GM08714 (cell line): Measurements from ENCODE around the gene IRF2.

ENCODE experiments used
- H3K4me3 ChIP-seq: fragments of 200-500 bp; sonication (Bioruptor generic); 2 replicates; pipeline ENCODE4 v1.5.1; 2014; ENCODE audit warnings: mild to moderate bottlenecking, low read length, inconsistent platforms
- ZNF274 ChIP-seq: IDR thresholded peaks from 2 replicates; pipeline ENCODE4 v1.6.1; 2012; ENCODE audit warnings: mild to moderate bottlenecking, low read depth, low read length

Gene IRF2

GRCh38 chr4:184421533-184422155 is 52.7 kb downstream of the IRF2 start:
- no peak for TF ChIP-seq ZNF274

GRCh38 chr4:184420881-184421416 is 53.4 kb downstream of the IRF2 start:
- H3K4me3 ChIP-seq: peak overlapping the region; percentile 30; the same call in 1 of the 2 replicates
- TF ChIP-seq ZNF274: no peak

More at GRCh38 chr4:184421533-184422155, 52.7 kb downstream of the IRF2 start:
- H3K4me3 ChIP-seq: peak overlapping the region; percentile 6; the same call in 1 of the 2 replicates

GRCh38 chr4:184420402-184420801 is 53.9 kb downstream of the IRF2 start:
- no peak overlapping the region; the same call in 1 of the 2 replicates for H3K4me3 ChIP-seq
- no peak for TF ChIP-seq ZNF274

DNA sequence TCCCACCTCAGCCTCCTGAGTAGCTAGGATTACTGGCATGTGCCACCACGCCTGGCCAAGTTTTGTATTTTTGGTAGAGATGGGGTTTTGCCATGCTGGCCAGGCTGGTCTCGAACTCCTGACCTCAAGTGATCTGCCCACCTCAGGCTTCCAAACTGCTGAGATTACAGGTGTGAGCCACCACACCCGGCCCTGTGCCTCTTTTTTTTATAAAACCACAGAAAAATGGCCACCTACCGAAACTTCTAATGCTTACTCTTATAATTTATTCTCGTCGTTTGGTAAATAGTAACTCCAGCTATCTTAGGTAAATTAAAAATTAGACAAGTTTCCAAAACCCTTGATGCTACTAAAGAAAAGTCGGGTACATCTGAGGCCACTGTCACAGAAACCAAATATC is 54.4 kb downstream of the IRF2 start:
- H3K4me3 ChIP-seq: no peak overlapping the region
- no peak for TF ChIP-seq ZNF274

- H3K4me3 ChIP-seq: peak overlapping the region; percentile 58; the same call in 1 of the 2 replicates
- TF ChIP-seq ZNF274: no peak
These were observed 56.4 kb downstream of the IRF2 start for GRCh38 chr4:184417802-184418511.

DNA sequence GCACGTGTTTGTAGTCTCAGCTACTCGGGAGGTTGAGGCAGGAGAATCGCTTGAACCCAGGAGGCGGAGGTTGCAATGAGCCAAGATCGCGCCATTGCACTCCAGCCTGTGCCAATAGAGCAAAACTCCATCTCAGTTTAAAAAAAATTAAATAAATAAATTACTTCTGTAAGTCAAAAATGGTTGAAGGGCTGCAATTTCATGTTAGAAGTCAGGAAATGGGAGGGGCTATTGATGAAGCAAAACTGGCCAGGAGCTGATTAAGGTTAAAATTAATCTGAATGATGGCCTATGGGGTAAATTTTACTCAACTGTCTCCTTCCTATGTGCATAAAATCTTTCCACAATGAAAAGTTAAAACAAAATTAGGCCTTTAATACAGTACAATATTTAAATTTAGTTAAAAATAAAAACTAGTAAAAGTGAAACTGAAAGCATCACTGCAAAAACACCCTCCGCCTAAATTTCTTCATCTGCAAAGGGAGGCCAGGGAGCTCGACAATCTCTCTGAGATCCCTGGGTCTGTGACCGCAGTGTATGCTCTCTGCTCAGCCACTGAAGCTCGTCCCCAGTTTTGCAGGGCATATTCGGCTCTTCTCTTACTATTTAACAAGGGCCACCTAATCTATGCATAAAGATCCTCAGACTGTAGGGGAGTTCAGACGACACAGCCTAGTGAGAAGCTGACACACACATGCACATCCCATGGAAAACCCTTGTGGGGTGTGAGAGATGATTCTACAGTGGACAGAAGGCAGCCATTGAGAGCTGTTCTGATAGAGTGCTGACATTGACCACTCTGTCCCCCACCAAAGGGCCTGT is 57.2 kb downstream of the IRF2 start:
- H3K4me3 ChIP-seq: peak overlapping the region; percentile 58; the same call in 1 of the 2 replicates
- TF ChIP-seq ZNF274: no peak

- TF ChIP-seq ZNF274: no peak
- H3K4me3 ChIP-seq: no peak overlapping the region
These were observed 59.3 kb downstream of the IRF2 start for GRCh38 chr4:184415071-184415470.

DNA sequence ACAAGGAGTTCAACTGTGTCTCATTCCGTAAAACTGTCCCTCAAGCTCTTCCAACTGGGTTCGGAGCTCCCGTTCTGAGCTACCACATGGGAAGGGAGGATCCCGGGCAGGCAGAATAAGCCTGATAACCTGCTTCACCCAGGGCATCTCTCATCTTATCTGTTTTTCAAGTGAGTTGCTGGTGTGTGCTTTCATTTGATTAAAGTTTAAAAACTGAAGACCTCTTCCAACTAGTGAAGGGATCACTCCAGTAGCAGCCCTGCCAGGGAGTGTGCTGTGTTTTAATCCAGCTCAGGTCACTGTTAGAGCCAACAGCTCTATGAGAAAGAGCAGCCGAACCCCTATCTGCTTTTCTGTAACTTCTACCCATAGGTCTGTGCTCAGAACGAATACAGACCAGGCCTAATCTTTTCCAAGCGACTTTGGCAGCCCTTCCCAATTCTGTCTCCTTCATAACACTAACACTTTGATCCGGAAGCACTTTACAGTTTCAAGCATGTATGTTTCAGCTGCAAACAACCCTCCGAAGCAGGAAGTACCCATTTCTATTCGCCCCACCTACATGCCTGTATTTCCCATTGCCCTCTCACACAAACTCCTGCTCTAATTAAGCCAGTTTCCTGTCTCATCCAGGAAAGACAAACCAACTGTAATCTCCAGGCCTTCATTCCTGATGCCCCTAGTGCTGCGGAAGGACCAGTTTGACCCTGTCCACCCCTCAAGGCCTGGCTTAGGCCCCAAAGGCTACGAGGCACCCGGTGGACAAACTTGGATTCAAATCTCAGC is 60.9 kb downstream of the IRF2 start:
- H3K4me3 ChIP-seq: no peak overlapping the region
- no peak for TF ChIP-seq ZNF274

- H3K4me3 ChIP-seq: no peak overlapping the region
- no peak for TF ChIP-seq ZNF274
These were observed 63.6 kb downstream of the IRF2 start for GRCh38 chr4:184410748-184411147.

- TF ChIP-seq ZNF274: no peak
These were observed 64.2 kb downstream of the IRF2 start for GRCh38 chr4:184409911-184410692.

DNA sequence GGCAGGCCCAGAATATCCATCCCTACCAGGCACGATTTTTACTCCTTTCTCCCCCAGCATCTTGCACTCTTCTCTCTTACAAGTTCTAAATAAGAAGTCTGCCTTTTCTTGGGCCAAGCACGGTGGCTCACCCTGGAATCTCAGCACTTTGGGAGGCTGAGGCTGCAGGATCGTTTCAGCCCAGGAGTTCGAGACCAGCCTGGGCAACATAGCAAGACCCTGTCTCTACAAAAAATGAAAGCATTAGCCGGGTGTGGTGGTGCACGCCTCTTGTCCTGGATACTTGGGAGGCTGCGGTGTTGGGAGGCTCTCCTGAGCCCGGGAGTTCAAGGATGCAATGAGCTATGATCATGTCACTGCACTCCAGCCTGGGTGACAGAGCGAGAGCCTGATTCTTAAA is 64.8 kb downstream of the IRF2 start:
- H3K4me3 ChIP-seq: peak overlapping the region; percentile 8; the same call in 1 of the 2 replicates
- TF ChIP-seq ZNF274: no peak

More at GRCh38 chr4:184409911-184410692, 64.2 kb downstream of the IRF2 start:
- no peak overlapping the region; the same call in 1 of the 2 replicates for H3K4me3 ChIP-seq

- no peak for TF ChIP-seq ZNF274
These were observed 65.7 kb downstream of the IRF2 start for GRCh38 chr4:184408684-184409081.

GRCh38 chr4:184408021-184408683 is 66.2 kb downstream of the IRF2 start:
- TF ChIP-seq ZNF274: no peak
- no peak overlapping the region for H3K4me3 ChIP-seq

More at GRCh38 chr4:184408684-184409081, 65.7 kb downstream of the IRF2 start:
- no peak overlapping the region; the same call in 1 of the 2 replicates for H3K4me3 ChIP-seq
